ENCODE results near the gene RALGPS2. TPM values are rescaled to one million over a fixed set of nuclear protein-coding genes. Genes with fewer than 3 reads are reported as not detected.

RALGPS2 gene, protein sequence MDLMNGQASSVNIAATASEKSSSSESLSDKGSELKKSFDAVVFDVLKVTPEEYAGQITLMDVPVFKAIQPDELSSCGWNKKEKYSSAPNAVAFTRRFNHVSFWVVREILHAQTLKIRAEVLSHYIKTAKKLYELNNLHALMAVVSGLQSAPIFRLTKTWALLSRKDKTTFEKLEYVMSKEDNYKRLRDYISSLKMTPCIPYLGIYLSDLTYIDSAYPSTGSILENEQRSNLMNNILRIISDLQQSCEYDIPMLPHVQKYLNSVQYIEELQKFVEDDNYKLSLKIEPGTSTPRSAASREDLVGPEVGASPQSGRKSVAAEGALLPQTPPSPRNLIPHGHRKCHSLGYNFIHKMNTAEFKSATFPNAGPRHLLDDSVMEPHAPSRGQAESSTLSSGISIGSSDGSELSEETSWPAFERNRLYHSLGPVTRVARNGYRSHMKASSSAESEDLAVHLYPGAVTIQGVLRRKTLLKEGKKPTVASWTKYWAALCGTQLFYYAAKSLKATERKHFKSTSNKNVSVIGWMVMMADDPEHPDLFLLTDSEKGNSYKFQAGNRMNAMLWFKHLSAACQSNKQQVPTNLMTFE
- 1.8 and 2.3 TPM in 2 replicates for total RNA-seq

DNA sequence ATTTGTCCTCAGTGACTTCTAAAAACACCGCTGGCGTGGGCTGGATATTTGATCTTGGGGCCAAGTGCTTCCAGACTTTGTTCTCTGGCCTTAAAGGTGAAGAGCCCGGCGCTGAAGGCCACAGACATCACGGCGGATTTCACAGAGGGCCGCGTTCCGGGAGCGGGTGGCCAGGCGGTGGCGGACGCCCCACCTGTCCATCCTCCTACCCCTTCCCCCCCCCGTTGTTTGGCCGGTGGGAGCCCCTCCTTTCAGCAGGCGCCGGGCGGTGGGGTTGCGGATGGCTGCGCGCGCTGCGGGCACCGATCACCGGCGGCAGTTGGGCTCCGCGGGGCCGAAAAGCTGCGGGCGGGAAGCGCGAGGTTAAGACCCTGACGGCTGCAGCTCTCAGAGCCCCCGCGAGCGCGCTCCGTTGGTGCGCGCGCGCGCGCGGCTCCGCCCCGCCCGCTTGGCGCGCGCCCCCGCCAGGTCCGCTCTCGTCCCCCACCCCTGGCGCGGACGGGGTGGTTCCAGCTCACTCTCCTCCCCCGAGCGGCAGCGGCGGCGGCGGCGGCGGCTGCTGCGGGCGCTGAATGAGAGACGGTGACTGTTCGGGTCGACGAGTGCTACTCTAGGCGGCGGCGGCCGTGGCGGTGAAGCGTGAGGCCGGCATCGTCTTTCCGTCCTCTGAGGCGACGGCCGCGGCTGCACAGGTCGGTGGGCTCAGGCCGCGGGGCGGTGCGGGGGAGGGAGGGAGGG lies at the start of gene RALGPS2:
Gene RALGPS2 (plus strand): TSS at position 517 of the 738 bp plus-strand sequence. CDS start 51,521 bp downstream, outside the sequence.
- intact Hi-C loops (cut with micrococcal nuclease) = loop anchor here (1.0 to 5.0 kb wide), 4 partner anchors 402 to 1907 kb away; partner anchors contain the start of gene XPR1

DNA sequence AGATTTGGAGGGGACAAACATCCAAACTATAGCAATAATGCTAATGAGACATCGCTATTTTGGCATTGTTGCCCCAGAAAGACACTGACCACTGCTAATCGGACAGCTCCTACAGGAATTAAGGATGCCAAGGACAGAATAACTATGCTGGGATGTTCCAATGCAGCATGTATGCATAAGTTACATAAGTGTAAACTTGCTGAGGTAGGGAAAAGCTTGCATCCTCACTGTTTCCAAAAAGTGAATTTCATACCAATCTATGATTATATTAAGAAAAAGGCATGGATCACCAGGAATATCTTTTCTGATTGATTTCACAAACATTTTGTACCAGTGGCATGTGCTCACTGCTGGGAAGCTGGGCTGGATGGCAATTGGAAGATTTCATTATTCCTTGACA lies 45.8 kb upstream of the RALGPS2 start:
- intact Hi-C loops (cut with micrococcal nuclease) = no loop called here

DNA sequence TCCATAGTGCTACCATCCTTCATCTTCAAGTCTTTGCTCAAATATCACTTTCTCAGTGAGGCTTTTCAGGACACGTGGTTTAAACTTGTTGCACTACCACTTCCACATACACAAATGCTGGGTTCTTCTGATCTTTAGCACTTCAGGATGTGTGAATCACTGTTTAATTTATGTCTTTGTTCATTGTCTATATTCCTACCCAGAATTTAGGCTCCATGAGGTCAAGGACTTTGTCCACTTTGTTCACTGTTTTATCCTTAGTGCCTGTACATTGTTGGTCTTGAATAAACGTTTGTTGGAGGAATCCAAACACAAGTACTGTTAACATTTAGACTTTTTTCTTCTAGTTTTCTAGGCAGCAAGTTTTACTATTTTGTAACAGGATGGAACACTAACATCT lies 42.6 kb upstream of the RALGPS2 start:
- intact Hi-C loops (cut with micrococcal nuclease) = no loop called here

DNA sequence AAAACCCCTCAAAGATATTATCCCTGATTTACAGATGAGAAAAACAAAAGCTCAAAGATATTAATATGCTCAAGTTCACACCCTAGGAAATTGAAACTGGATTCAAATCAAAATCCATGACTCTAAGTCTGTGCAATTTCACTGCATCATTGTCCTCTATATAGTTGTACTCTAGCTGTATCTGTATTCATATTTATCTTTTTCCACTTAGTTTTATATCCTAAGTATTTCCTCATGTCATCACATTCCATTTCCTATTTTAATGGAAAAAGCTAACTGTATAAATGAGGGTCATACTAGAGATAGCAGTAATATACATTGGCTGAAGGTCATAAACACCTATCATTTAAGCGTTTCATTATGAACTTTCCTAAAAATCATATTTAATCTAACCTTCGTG lies 42.2 kb upstream of the RALGPS2 start:
- intact Hi-C loops (cut with micrococcal nuclease) = no loop called here

DNA sequence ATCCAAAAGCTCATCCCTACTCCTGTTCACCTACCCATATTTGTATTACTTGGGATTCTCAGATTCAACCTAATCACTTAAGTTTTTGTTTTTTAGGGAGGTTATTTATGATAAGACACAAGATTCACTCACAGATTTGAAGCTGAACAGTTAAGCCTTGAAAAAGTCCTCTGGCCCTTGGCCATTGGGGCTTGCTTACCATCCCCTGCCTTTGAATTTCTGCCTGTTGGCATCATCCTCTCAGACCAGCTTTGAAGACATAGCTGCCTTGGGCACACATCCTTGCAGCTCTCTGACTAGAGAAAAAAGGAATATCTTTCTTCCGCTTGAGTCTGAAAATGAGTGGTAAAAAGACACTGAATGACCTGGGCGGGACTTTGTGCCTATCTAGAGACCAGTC lies 41.8 kb upstream of the RALGPS2 start:
- intact Hi-C loops (cut with micrococcal nuclease) = no loop called here

DNA sequence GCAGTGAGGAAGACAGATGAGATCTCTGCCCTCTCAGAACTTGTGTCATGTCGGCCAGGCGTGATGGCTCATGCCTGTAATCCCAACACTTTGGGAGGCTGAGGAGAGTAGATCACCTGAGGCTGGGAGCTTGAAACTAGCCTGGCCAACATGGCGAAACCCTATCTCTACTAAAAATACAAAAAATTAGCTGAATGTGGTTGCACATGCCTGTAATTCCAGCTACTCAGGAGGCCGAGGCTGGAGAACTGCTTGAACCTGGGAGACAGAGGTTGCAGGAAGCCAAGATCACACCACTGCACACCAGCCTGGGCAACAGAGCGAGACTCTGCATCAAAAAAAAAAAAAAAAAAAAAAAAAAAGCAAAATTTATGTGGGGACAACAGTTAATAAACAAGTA lies 40.9 kb upstream of the RALGPS2 start:
- intact Hi-C loops (cut with micrococcal nuclease) = no loop called here

DNA sequence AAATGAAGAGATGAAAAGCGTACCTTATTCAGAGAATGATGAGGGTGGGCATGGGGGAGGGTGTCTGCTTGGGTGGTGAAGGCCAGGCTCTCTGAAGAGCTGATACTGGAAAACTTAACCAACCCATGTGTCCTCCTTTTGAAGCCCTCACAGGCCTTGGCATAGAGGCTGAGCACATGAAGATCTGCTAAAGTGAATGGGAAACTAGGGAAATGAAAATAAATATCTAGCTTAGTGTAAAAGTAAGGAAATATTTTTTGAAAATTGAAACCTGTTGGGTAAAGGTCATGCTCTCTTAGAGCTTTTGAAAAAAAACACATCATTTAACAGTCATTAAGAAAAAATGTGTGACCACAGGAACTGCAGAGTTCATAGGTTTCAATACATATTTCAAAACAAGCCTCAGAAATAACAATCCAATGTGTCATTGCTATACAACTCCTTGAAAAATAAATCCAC lies 40.5 kb upstream of the RALGPS2 start:
- intact Hi-C loops (cut with micrococcal nuclease) = no loop called here

DNA sequence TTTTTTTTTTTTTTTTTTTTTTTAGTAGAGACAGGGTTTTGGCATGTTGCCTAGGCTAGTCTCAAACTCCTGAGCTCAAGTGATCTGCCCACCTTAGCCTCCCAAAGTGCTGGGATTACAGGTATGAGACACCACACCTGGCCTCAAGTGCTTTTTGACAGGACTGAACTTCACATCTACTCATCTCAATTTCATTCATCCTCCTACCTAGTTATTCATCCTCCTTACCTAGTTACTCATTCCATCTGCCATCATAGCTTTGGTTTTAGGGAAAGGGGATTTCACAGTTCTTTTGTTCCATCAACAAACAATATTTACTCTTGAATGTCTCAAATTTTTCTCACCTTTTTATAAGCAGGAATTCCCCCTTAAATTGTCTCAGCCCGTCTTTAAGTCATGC lies 38.6 kb upstream of the RALGPS2 start:
- intact Hi-C loops (cut with micrococcal nuclease) = no loop called here

DNA sequence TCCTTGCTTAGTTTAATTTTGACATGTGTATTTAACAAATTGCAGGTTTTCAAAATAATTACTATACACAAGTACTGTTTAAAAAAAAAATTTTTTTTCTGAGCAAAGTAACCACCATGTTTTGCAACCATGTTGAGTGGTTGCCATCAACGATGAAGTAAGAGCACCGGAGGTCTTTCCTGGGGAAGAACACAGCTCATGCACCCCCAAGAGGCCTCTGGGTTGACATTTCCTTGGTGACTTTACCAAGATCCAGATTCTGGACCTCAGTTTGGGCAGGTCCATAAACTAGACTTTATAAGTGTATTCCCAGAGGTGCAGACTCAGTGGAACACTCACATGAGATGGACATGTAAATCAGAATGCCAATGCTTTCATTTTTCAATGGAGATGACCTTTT lies 36.8 kb upstream of the RALGPS2 start:
- intact Hi-C loops (cut with micrococcal nuclease) = no loop called here

DNA sequence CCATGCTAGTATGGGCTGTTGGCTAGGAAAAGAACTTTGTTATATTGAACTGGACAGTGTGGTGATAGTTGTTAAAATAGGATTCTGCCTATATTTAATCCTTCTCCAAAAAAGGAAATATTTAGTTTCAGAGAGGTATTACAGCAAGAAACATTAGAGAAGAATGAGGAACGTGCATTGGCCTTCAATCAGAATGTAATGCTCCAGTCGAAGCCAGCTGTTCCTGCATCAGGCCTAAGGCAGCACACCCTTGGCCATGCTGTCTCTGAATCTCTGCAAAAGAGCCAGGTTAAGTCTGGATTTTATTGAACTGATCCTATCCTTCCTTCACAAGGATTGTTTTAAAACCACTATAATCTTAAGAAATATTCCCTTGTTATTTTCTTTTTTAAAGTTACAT lies 35.3 kb upstream of the RALGPS2 start:
- intact Hi-C loops (cut with micrococcal nuclease) = no loop called here

DNA sequence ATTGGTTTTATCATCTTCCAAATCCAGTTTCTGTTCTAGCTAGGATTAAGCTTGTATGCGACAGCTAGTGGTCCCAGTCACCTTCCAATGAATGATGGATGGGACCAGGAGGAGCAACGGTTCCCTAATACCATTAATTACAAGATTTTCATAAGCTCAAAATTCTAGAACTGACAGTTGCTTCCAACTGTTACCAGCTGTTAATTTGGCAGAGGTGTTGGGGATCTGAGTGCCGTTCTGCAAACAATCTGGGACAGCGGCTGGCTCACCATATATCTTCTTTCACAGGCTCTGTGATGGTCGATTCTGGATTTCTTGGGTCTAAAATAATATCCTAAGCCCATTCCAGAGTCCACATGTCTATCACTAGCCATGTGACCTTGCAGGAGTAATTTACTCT lies 34.5 kb upstream of the RALGPS2 start:
- intact Hi-C loops (cut with micrococcal nuclease) = no loop called here

DNA sequence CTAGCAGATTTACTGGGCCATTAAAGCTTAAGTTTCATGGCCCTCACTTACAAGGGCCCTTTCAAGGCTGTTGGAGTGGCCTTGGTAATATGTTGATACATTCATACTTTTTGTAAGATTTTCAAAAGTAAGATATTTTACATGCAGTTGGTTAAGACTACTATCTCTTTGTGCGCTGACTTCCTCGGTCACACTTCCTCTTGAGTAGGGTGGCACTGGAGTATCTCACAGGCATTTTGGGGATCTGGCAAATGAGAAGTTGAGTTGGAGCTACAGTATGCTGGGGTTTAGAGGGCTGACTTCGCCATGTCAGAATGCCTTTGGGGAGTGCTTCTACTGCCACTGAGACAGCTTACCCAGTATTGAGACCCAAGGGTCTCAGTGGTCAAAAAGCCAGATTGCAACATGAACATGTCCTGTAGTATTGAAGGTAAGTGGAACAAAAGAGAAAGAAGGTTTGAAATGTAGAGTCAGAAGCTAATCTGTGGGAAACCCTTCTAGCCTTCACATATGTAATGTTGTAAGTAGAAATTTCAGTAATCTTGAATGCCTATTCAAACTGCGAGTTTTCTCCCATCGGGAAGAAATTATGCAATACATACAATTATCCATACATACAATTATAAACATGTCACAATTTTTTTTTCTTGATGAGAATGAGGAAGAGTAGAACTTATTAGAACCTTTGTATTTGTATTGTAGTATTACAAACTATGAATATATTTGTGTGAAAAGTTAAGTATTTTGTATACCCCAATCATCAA lies 32.3 kb upstream of the RALGPS2 start:
- intact Hi-C loops (cut with micrococcal nuclease) = no loop called here

DNA sequence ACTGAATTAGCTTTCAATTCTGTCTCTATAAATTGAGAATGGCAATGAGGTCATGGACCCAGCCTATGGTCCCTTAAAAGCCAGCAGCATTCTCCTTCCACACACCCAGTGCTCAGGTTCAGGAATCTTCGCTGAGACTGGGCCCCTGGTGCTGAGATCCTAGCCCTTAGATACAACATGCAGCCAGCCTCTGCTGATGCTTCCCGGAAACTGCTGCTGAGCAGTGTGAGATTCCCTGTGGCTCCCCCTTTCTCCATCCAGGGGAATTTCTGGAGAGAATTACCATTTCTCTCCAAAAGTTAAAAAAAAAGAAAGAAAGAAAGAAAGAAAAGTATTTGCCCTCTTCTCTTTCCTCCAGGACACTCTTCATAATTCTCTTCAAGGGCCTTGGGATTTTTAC lies 31.7 kb upstream of the RALGPS2 start:
- intact Hi-C loops (cut with micrococcal nuclease) = no loop called here

DNA sequence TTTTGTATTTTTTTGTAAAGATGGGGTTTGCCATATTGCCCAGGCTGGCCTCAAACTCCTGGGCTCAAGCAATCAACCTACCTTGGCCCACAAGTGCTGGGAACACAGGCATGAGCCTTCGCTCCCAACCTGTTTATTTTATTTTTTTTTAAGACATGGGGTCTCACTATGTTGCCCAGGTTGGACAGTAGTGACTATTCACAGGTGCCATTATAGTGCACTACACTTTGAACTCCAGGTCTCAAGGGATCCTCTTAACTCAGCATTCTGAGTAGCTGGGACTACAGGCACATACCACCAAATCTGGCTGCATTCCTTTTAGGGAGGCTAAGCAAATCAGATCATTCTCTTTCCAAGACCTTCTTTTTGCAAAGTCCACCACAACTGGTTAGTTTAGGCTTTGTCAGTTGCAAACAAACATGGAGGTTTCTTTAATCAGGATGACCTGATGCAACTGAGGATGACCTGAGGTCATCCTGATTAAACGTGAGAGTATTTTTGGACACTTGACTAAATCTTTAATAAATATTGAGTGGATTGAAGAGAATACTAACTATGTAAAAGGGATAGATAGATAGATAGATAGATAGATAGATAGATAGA lies 30.0 kb upstream of the RALGPS2 start:
- intact Hi-C loops (cut with micrococcal nuclease) = no loop called here

DNA sequence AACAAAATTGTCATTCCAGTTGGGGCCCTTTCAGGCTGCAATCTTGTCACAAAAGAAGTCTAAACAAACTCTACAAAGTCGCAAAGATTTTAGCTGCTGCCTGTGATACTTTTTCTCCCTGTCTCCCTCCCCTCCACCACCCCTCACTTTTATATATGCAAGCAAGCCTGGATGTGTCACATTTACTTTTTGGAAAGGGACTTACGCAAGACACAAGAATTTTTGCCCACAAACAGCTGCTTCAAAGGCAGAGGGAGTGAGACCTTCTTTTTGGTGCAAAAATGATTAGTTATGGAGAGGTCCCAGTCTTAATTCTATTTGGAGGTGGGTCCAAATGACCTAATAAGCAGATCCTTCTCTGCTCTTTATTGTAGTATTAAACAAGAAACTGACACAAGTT lies 22.9 kb upstream of the RALGPS2 start:
- intact Hi-C loops (cut with micrococcal nuclease) = no loop called here

DNA sequence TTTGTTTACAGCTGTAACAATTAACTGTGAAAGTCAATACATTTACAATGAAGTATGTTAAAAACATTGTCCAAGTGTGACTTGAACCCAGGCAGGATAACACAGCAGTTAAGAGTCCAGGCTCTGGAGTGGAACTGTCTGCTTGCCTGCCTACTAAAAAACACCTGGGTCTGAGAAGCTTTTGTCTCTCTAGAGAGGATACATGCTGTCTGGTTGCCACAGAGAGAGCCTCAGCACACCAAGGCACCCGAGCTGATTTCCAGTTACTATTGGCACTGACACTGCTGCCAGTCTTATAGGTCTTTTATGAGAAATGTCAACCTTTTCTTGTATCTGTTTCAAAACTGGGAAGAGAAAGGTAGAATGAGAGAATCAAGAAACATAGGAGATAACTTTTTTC lies 20.2 kb upstream of the RALGPS2 start:
- intact Hi-C loops (cut with micrococcal nuclease) = no loop called here

DNA sequence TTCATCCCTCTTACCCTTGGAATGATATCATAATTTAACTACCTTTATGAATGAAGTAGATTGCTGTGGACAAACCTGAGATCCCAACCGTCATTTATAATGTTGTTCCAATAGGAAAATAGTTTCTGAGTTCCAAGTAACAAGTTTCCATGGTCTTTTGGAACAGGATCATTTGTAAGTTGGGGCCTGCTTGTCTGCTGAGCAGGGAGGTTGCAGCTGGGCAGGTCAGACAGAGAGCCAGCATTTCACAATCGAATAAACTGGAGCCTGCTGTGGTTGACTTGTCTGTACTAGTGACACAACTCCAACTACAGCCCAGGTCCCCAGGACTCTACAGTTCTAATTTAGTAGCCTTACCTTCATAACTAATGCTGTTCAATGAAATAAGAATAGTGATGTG lies 18.6 kb upstream of the RALGPS2 start:
- intact Hi-C loops (cut with micrococcal nuclease) = no loop called here

DNA sequence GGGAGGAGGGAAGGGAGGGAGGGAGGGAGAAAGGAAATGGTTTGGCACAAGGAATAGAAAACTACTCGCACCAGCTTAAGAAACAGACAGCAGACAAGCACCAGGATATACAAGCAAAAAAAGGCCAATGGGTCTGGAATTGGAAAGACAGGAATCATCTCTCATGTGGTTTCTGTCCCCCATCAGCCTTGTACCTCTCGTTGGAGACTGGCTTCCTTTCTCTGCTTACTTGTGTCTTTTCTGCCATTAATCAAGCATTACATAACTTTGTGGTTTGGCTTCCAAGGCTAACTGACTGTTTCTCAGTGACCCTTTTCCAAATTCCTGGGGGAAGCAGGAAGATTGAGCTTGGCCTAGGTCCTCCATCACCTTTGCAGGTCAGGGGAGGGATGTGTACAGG lies 11.8 kb upstream of the RALGPS2 start:
- intact Hi-C loops (cut with micrococcal nuclease) = no loop called here

DNA sequence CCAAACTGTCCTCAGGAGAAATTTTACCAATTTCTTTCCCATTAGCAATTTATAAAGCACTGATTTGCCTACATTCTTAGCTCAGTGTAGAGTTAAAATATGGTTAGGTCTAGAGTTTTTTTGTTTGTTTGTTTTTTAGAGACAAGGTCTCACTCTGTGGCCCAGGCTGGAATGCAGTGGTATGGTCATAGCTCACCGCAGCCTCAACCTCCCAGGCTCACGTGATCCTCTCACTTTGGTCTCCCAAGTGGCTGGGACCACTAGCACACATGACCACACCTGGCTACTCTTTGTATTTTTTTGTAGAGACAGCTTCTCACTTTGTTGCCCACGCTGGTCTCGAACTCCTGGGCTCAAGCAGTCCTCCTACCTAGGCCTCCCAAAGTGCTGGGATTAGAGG lies 10.6 kb upstream of the RALGPS2 start:
- intact Hi-C loops (cut with micrococcal nuclease) = no loop called here

DNA sequence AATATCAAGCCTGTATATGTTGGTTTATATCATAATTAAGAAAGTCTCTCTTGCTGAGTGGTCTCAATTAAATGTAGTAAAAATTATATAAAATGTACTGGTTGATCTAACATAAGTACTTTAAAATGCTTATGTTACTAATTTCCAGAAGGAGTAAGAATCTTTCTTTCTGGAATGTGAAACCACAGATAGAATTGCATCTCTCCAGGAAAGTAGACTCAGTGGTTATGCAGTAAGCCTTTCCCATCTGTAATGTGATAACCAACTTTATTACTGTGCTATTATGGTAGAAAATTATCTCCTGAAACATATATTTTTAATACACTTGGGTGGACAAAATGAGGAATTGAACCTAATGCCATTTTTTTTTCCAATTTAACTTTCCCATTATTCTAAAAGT lies 8.9 kb upstream of the RALGPS2 start:
- intact Hi-C loops (cut with micrococcal nuclease) = no loop called here

DNA sequence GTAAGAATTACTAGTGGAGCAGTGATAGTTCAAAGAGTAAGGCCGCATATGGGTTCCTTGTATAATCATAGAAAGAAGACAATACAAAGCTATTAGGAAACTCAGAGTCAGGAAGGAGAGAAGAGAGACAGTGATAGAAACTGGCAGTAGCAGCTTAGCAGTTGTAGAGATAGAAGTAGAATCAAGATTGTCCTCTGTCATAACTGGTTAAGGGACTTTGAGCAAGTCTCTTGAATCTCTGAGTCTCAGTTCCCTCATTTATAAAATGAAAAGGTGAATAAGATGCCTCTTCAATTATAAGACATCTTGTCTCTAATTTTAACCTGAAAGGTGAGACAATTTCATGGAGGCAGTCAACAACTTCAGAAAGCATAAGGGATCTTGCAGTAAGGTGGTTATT lies 6.5 kb upstream of the RALGPS2 start:
- intact Hi-C loops (cut with micrococcal nuclease) = no loop called here
